ENCODE results near the gene DGKZ.

DGKZ gene

DNA sequence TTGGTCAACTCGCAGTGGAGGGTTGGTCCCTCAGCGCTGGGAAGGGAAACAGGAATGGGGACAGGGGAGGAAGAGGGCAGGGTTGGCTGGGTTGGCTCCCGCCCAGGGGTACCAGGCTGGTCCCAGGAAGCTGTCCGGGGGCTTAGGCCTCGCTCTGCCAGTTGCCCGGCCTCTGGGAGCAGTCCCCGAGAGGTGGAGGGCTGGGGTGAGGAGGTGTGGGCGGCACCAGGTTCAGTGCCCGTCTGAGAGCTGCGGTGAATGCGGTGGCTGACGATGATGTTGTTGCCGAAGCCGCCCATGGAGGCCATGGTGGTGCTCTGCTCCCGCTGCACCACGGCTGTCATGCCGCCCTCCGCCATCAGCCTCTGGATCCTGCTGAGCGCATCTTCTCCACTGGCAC, 50.3 kb downstream of the DGKZ start:
- FAIRE-seq (no peak), DNase-seq (ENCODE audit: insufficient read length) (no peak)
- TF ChIP-seq POLR2AphosphoS5 (IDR thresholded peaks at IDR 0.05; ENCODE audit: low read depth, low read length): no peak
- TF ChIP-seq TAF1 (IDR thresholded peaks at IDR 0.05; ENCODE audit: borderline replicate concordance, low read depth, low read length): no peak
- no peak for TF ChIP-seq POLR2A (IDR thresholded peaks at IDR 0.05; ENCODE audit: low read depth, low read length)

- DNase-seq (ENCODE audit: insufficient read length) (no peak), FAIRE-seq (no peak)
- TF ChIP-seq POLR2A (IDR thresholded peaks at IDR 0.05; ENCODE audit: low read depth, low read length) (no peak), TAF1 (IDR thresholded peaks at IDR 0.05; ENCODE audit: borderline replicate concordance, low read depth, low read length) (no peak), POLR2AphosphoS5 (IDR thresholded peaks at IDR 0.05; ENCODE audit: low read depth, low read length) (no peak)
Observed at GRCh38 chr11:46402957-46403902, 56.0 kb downstream of the DGKZ start.

- no peak for DNase-seq (ENCODE audit: insufficient read length)
- FAIRE-seq: no peak
Observed at GRCh38 chr11:46404476-46405017, 57.3 kb downstream of the DGKZ start.

DNA sequence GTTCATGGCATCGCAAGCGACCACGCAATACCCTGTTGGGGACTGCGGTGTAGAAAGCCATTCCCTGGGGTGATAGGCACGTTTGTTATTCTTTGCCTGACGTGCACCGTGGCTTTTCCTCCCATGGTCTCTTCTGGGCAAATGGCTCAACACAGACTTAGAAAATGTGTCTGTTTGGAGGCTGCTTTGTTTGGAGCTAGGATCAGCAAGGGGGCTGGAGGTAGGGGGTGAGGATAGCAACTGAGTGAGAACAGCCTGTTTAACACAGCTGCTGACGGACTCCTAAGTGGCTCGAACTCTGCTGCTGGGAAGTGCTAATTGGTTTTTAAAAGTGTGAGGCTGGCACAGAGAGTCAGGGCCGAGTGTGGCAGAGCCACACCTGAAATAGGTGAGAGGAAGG, 60.4 kb downstream of the DGKZ start:
- FAIRE-seq (no peak), DNase-seq (ENCODE audit: insufficient read length) (no peak)
- TF ChIP-seq POLR2AphosphoS5 (IDR thresholded peaks at IDR 0.05; ENCODE audit: low read depth, low read length) (no peak), POLR2A (IDR thresholded peaks at IDR 0.05; ENCODE audit: low read depth, low read length) (no peak), TAF1 (IDR thresholded peaks at IDR 0.05; ENCODE audit: borderline replicate concordance, low read depth, low read length) (no peak)

More at GRCh38 chr11:46404476-46405017, 57.3 kb downstream of the DGKZ start:
- TF ChIP-seq TAF1 (IDR thresholded peaks at IDR 0.05; ENCODE audit: borderline replicate concordance, low read depth, low read length) (no peak), POLR2AphosphoS5 (IDR thresholded peaks at IDR 0.05; ENCODE audit: low read depth, low read length) (no peak), POLR2A (IDR thresholded peaks at IDR 0.05; ENCODE audit: low read depth, low read length) (no peak)

GRCh38 chr11:46408407-46408986, 61.2 kb downstream of the DGKZ start:
- FAIRE-seq (no peak), DNase-seq (ENCODE audit: insufficient read length) (no peak)
- TF ChIP-seq POLR2AphosphoS5 (IDR thresholded peaks at IDR 0.05; ENCODE audit: low read depth, low read length) (no peak), POLR2A (IDR thresholded peaks at IDR 0.05; ENCODE audit: low read depth, low read length) (no peak), TAF1 (IDR thresholded peaks at IDR 0.05; ENCODE audit: borderline replicate concordance, low read depth, low read length) (no peak)

DNA sequence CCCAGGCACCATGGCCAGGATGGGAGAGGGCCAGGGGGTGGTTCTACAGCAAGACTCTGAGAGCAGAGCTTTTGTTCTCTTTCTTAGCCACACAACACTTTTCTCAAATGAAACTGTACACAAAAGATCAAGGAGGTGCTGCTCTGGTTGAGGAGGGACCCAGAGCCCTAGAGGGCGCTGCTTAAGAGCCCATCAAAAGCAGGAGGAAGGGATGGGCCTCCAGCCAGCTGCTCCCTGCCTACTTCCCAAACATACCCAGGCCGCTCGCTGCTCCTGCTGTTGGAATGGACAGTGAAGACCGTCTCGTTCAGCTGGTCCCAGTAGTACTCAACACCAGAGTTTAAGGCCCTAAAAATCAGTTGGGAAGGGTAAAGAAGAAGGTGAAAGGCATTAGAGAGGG, 62.8 kb downstream of the DGKZ start:
- TF ChIP-seq TAF1 (IDR thresholded peaks at IDR 0.05; ENCODE audit: borderline replicate concordance, low read depth, low read length) (no peak), POLR2AphosphoS5 (IDR thresholded peaks at IDR 0.05; ENCODE audit: low read depth, low read length) (no peak), POLR2A (IDR thresholded peaks at IDR 0.05; ENCODE audit: low read depth, low read length) (no peak)
- FAIRE-seq (no peak), DNase-seq (ENCODE audit: insufficient read length) (no peak)

GRCh38 chr11:46413760-46414465, 66.7 kb downstream of the DGKZ start:
- FAIRE-seq: no peak
- TF ChIP-seq TAF1 (IDR thresholded peaks at IDR 0.05; ENCODE audit: borderline replicate concordance, low read depth, low read length): no peak
- TF ChIP-seq POLR2A (IDR thresholded peaks at IDR 0.05; ENCODE audit: low read depth, low read length): no peak
- TF ChIP-seq POLR2AphosphoS5 (IDR thresholded peaks at IDR 0.05; ENCODE audit: low read depth, low read length): no peak
- DNase-seq (ENCODE audit: insufficient read length): no peak

DNA sequence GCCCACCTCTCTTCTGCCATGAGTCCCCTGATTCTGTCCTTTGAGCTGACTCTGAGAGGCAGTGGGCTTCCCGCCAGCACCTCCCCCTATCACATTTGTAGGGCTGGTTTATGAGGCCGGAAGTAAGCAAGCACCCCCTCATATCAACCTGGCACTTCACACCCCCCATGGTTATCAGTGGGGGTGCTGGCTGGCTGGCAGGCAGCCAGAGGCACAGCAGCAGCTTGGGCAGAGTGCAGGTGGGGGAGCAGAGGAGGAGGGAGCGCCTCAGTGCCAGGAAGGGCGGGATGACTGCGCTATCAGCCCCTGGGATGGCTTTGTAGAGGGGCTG, 67.2 kb downstream of the DGKZ start:
- FAIRE-seq (no peak), DNase-seq (ENCODE audit: insufficient read length) (no peak)
- no peak for TF ChIP-seq POLR2AphosphoS5 (IDR thresholded peaks at IDR 0.05; ENCODE audit: low read depth, low read length)
- no peak for TF ChIP-seq TAF1 (IDR thresholded peaks at IDR 0.05; ENCODE audit: borderline replicate concordance, low read depth, low read length)
- no peak for TF ChIP-seq POLR2A (IDR thresholded peaks at IDR 0.05; ENCODE audit: low read depth, low read length)

DNA sequence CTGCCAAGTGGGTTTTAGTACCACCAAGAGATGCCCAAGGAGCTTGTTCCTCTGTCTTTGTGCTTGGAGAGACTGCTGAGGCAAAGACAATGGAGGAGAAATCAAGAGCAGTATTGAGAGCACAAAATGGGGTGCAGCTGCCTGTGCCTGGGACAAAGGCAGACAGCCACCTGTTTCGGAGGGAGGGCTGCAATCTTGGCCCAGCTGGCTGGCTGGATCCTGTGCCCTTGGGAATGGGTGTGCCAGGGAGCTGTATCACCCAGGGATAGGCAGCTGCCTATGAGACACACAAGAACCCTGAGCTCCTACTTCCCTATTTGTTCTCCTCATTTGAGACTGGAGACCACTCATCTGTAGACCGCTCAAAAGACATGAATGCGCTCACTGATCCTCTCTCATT, 67.6 kb downstream of the DGKZ start:
- FAIRE-seq: no peak
- no peak for TF ChIP-seq TAF1 (IDR thresholded peaks at IDR 0.05; ENCODE audit: borderline replicate concordance, low read depth, low read length)
- TF ChIP-seq POLR2A (IDR thresholded peaks at IDR 0.05; ENCODE audit: low read depth, low read length): no peak
- TF ChIP-seq POLR2AphosphoS5 (IDR thresholded peaks at IDR 0.05; ENCODE audit: low read depth, low read length): no peak
- DNase-seq (ENCODE audit: insufficient read length): no peak

DNA sequence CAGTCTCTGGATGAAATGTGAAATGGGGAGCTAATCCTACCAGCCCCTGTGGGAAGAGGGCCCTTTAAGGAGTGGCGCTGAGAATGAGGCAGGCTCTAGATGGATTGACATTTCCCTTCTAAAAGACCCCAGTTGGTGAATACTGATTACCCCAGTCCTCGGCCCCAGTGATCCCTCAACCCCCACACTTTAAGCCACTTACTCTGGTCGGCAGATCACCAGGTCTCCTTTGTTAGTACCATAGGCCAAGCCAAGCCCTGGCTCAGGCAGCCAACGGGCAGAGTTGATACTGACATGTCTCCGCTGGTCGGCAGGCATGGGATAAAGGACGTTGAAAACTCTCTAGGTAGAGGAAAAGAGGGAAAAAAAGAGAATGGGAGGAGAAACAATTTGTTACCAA, 70.4 kb downstream of the DGKZ start:
- no peak for FAIRE-seq
- TF ChIP-seq POLR2AphosphoS5 (IDR thresholded peaks at IDR 0.05; ENCODE audit: low read depth, low read length) (no peak), POLR2A (IDR thresholded peaks at IDR 0.05; ENCODE audit: low read depth, low read length) (no peak)
- DNase-seq (ENCODE audit: insufficient read length): no peak

DNA sequence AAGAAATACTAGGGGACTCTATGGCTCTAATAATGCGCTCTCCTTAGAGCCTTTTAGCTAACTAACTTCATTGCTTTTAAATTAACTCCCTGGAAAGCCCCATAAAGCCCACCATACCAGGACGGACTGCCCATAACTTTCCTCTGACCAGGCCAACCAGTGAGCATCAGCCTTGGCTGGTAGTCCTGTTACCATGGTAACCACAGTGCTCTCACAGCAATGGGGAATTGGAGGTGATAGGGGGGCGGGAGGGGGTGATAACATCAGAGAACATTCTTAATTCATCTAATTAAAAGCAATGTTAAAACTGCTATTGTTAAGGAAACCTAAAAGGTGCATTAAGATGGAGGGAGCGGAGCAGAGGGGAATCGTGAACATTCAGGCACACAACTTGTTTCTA, 71.5 kb downstream of the DGKZ start:
- FAIRE-seq: no peak
- no peak for DNase-seq (ENCODE audit: insufficient read length)
- TF ChIP-seq POLR2A (IDR thresholded peaks at IDR 0.05; ENCODE audit: low read depth, low read length) (no peak), POLR2AphosphoS5 (IDR thresholded peaks at IDR 0.05; ENCODE audit: low read depth, low read length) (no peak), TAF1 (IDR thresholded peaks at IDR 0.05; ENCODE audit: borderline replicate concordance, low read depth, low read length) (no peak)

All from GM12892 (cell line).